H9 (cell line): ENCODE measurements around the gene AP1G2. TPM values are rescaled to one million over a fixed set of nuclear protein-coding genes. Genes with fewer than 3 reads are reported as not detected.

Source experiments
- DNase-seq: peaks from one replicate; pipeline ENCODE4 v3.0.0-alpha.2; 2017
- H2AFZ ChIP-seq: one replicate; pipeline ENCODE4 v1.6.1; 2013; ENCODE audit warnings: mild to moderate bottlenecking, low read length, control low read depth, moderate library complexity
- H2AK5ac ChIP-seq: 2 replicates; pipeline ENCODE4 v1.6.1; 2013; ENCODE audit warnings: low read length, control low read depth, mixed read lengths; ENCODE audit not compliant: insufficient read length
- H2BK120ac ChIP-seq: one replicate; pipeline ENCODE4 v1.6.1; 2013; ENCODE audit warnings: low read depth, mild to moderate bottlenecking, low read length, control low read depth, inconsistent platforms; ENCODE audit not compliant: poor library complexity, severe bottlenecking
- H2BK12ac ChIP-seq: 2 replicates; pipeline ENCODE4 v1.6.1; 2013; ENCODE audit warnings: low read length, control low read depth, mixed read lengths, low read depth; ENCODE audit not compliant: insufficient read length
- H2BK15ac ChIP-seq: 2 replicates; pipeline ENCODE4 v1.6.1; 2013; ENCODE audit warnings: low read depth, low read length, control low read depth
- H2BK20ac ChIP-seq: one replicate; pipeline ENCODE4 v1.6.1; 2013; ENCODE audit warnings: low read depth, mild to moderate bottlenecking, low read length, control low read depth, inconsistent platforms; ENCODE audit not compliant: poor library complexity, severe bottlenecking
- H2BK5ac ChIP-seq: 2 replicates; pipeline ENCODE4 v1.6.1; 2013; ENCODE audit warnings: low read length, control low read depth, mixed read lengths; ENCODE audit not compliant: insufficient read length
- H3K14ac ChIP-seq: 2 replicates; pipeline ENCODE4 v1.6.1; 2013; ENCODE audit warnings: low read length, control low read depth; ENCODE audit not compliant: insufficient read depth
- H3K18ac ChIP-seq: 2 replicates; pipeline ENCODE4 v1.6.1; 2013; ENCODE audit warnings: low read depth, mild to moderate bottlenecking, mixed read lengths, low read length, control low read depth; ENCODE audit not compliant: insufficient read length
- H3K23ac ChIP-seq: 2 replicates; pipeline ENCODE4 v1.6.1; 2013; ENCODE audit warnings: low read length, control low read depth, mixed read lengths, low read depth; ENCODE audit not compliant: insufficient read length
- H3K23me2 ChIP-seq: 2 replicates; pipeline ENCODE4 v1.6.1; 2013; ENCODE audit warnings: low read depth, mild to moderate bottlenecking, mixed read lengths, low read length, control low read depth; ENCODE audit not compliant: insufficient read length, poor library complexity, severe bottlenecking
- H3K27ac ChIP-seq: 2 replicates; pipeline ENCODE4 v1.5.1; 2013; ENCODE audit warnings: low read length, control low read depth, mixed read lengths, low read depth; ENCODE audit not compliant: insufficient read length
- H3K27me3 ChIP-seq: 2 replicates; pipeline ENCODE4 v1.6.1; 2013; ENCODE audit warnings: low read length, control low read depth, inconsistent platforms; ENCODE audit not compliant: insufficient read depth
- H3K4ac ChIP-seq: 2 replicates; pipeline ENCODE4 v1.6.1; 2013; ENCODE audit warnings: low read depth, mild to moderate bottlenecking, control low read depth, inconsistent platforms, low read length, moderate library complexity
- H3K4me1 ChIP-seq: 2 replicates; pipeline ENCODE4 v1.6.1; 2013; ENCODE audit warnings: low read length, control low read depth, inconsistent platforms; ENCODE audit not compliant: insufficient read depth
- H3K4me2 ChIP-seq: 2 replicates; pipeline ENCODE4 v1.6.1; 2013; ENCODE audit warnings: low read length, control low read depth, mixed read lengths; ENCODE audit not compliant: insufficient read length, insufficient read depth
- H3K56ac ChIP-seq: 2 replicates; pipeline ENCODE4 v1.6.1; 2013; ENCODE audit warnings: low read depth, mild to moderate bottlenecking, mixed read lengths, low read length, control low read depth; ENCODE audit not compliant: insufficient read length
- H3K79me1 ChIP-seq: 2 replicates; pipeline ENCODE4 v1.6.1; 2013; ENCODE audit warnings: low read depth, mild to moderate bottlenecking, moderate library complexity, low read length, control low read depth, inconsistent platforms; ENCODE audit not compliant: insufficient read depth, poor library complexity, severe bottlenecking
- H3K79me2 ChIP-seq: 2 replicates; pipeline ENCODE4 v1.6.1; 2013; ENCODE audit warnings: low read length, control low read depth, inconsistent platforms; ENCODE audit not compliant: insufficient read depth
- H3K9ac ChIP-seq: 2 replicates; pipeline ENCODE4 v1.6.1; 2013; ENCODE audit warnings: low read length, control low read depth, mixed read lengths; ENCODE audit not compliant: insufficient read length; ENCODE audit errors: extremely low read depth
- H3K9me3 ChIP-seq: one replicate; pipeline ENCODE4 v1.6.1; 2013; ENCODE audit warnings: low read depth, low read length, inconsistent platforms; ENCODE audit not compliant: control insufficient read depth
- H3T11ph ChIP-seq: one replicate; pipeline ENCODE4 v1.6.1; 2013; ENCODE audit warnings: mild to moderate bottlenecking, low read length, control low read depth, inconsistent platforms
- H4K20me1 ChIP-seq: one replicate; pipeline ENCODE4 v1.6.1; 2013; ENCODE audit not compliant: control insufficient read depth, insufficient read length, insufficient read depth
- H4K5ac ChIP-seq: 2 replicates; pipeline ENCODE4 v1.6.1; 2013; ENCODE audit warnings: low read depth, mild to moderate bottlenecking, mixed read lengths, low read length, control low read depth; ENCODE audit not compliant: insufficient read length
- H4K8ac ChIP-seq: replicated peaks from 2 replicates; pipeline ENCODE4 v1.6.1; 2013; ENCODE audit warnings: low read length, control low read depth, mixed read lengths, low read depth; ENCODE audit not compliant: insufficient read length
- H4K91ac ChIP-seq: 2 replicates; pipeline ENCODE4 v1.6.1; 2013; ENCODE audit warnings: low read depth, mild to moderate bottlenecking, moderate library complexity, mixed read lengths, low read length, control low read depth; ENCODE audit not compliant: insufficient read length
- H3K27ac Mint-ChIP-seq, 3 experiments: 2 replicates in 2 of 3; 3 replicates in 1 of 3; pipeline ENCODE4 v1.8.0; 2020 to 2021; ENCODE audit warnings: mixed read lengths in 3 of 3, mild to moderate bottlenecking in 1 of 3, moderate library complexity in 1 of 3
- H3K27me3 Mint-ChIP-seq: 2 replicates; pipeline ENCODE4 v1.8.0; 2021; ENCODE audit warnings: low read depth, mild to moderate bottlenecking, moderate library complexity, mixed read lengths
- H3K36me3 Mint-ChIP-seq, 3 experiments: 2 replicates in 2 of 3; 3 replicates in 1 of 3; pipeline ENCODE4 v1.8.0; 2020 to 2021; ENCODE audit warnings: low read depth in 3 of 3, mixed read lengths in 3 of 3; ENCODE audit not compliant: insufficient read depth in 1 of 3
- H3K4me1 Mint-ChIP-seq, 2 experiments: 2 replicates each; pipeline ENCODE4 v1.8.0; 2020; ENCODE audit warnings: mixed read lengths in 2 of 2
- H3K4me3 Mint-ChIP-seq, 2 experiments: 2 replicates in 1 of 2; 3 replicates in 1 of 2; pipeline ENCODE4 v1.8.0; 2020 to 2021; ENCODE audit warnings: mild to moderate bottlenecking in 2 of 2, mixed read lengths in 2 of 2, moderate library complexity in 1 of 2
- H3K9me3 Mint-ChIP-seq, 2 experiments: 2 replicates in 1 of 2; 3 replicates in 1 of 2; pipeline ENCODE4 v1.8.0; 2020; ENCODE audit warnings: mild to moderate bottlenecking in 2 of 2, mixed read lengths in 2 of 2, moderate library complexity in 1 of 2
- WGBS: extraction: QIAGEN DNeasy Blood & Tissue Kit; methylation state at CpG from one replicate; pipeline ENCODE4 v1.1.7; 2013; ENCODE audit warnings: missing lambda C conversion rate, low lambda C conversion rate, mixed read lengths; ENCODE audit not compliant: insufficient read length; ENCODE audit errors: extremely low coverage; 5-methylcytosine and 5-hydroxymethylcytosine counted together
- total RNA-seq: library from RNA; stranded (reverse); gene quantifications from 2 replicates; pipeline ENCODE4 v1.2.1, GENCODE V29; 2021
- TF ChIP-seq, protein P1 (sequence below): fragments of 200-600 bp; sonication (generic); conservative IDR thresholded peaks from 3 replicates; pipeline ENCODE4 v1.8.0; 2021; ENCODE audit warnings: antibody characterized with exemption, mild to moderate bottlenecking

The AP1G2 gene
- total RNA-seq, 1 experiment from 2014 or later, result 107 TPM

- H3K27me3 ChIP-seq, result peaks cover 7% of the 10 kb centered on the region; the same call in 1 of the 2 replicates
- TF ChIP-seq, protein P1, sequence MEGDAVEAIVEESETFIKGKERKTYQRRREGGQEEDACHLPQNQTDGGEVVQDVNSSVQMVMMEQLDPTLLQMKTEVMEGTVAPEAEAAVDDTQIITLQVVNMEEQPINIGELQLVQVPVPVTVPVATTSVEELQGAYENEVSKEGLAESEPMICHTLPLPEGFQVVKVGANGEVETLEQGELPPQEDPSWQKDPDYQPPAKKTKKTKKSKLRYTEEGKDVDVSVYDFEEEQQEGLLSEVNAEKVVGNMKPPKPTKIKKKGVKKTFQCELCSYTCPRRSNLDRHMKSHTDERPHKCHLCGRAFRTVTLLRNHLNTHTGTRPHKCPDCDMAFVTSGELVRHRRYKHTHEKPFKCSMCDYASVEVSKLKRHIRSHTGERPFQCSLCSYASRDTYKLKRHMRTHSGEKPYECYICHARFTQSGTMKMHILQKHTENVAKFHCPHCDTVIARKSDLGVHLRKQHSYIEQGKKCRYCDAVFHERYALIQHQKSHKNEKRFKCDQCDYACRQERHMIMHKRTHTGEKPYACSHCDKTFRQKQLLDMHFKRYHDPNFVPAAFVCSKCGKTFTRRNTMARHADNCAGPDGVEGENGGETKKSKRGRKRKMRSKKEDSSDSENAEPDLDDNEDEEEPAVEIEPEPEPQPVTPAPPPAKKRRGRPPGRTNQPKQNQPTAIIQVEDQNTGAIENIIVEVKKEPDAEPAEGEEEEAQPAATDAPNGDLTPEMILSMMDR, result no peak
- WGBS, result no CpG with 5 or more reads among the region's 18 CpGs
Observed at GRCh38 chr14:23578560-23579310, 11.1 kb upstream of the AP1G2 start, which contains the start of gene JPH4. Gene JPH4, minus strand, starts transcription at chr14:23578790. Its CDS starts 1,337 bp downstream, at chr14:23577453.

More at GRCh38 chr14:23578560-23579310, 11.1 kb upstream of the AP1G2 start, which contains the start of gene JPH4:
- H3K23ac ChIP-seq, result no peak within 1 kb of the TSS
- no peaks in the 10 kb centered on the region for H3K79me1 ChIP-seq
- H3K4me2 ChIP-seq, result peak within 1 kb of the TSS; percentile 88
- Mint-ChIP-seq H3K36me3 (peaks cover 0 to 16% (median 9%) of the 10 kb centered on the region in 3 experiments; a peak in 5 of 7 replicates), H3K4me1 (peaks cover 17 to 37% of the 10 kb centered on the region in 2 experiments), H3K9me3 (no peaks in the 10 kb centered on the region; a peak in 1 of 5 replicates), H3K27me3 (peaks cover 66% of the 10 kb centered on the region), H3K4me3 (peak within 1 kb of the TSS; percentile 57 to 93), H3K27ac (peak within 1 kb of the TSS in 2 of 3 experiments; percentile 88 to 92; a peak in 5 of 7 replicates)
- no peaks in the 10 kb centered on the region for H3K9me3 ChIP-seq
- no peak within 1 kb of the TSS for H3K18ac ChIP-seq
- no peak within 1 kb of the TSS for H3K4ac ChIP-seq
- H3K27ac ChIP-seq, result no peak within 1 kb of the TSS
- H2BK20ac ChIP-seq, result no peak within 1 kb of the TSS
- H3T11ph ChIP-seq, result no peak within 1 kb of the TSS
- H2BK120ac ChIP-seq, result no peak within 1 kb of the TSS
- H2AFZ ChIP-seq, result no peak within 1 kb of the TSS
- no peak within 1 kb of the TSS for H4K8ac ChIP-seq
- H4K5ac ChIP-seq, result no peak within 1 kb of the TSS
- H4K91ac ChIP-seq, result no peak within 1 kb of the TSS
- H2AK5ac ChIP-seq, result no peak within 1 kb of the TSS
- no peak within 1 kb of the TSS for H3K56ac ChIP-seq
- DNase-seq, result peak; percentile 68
- H3K23me2 ChIP-seq, result peaks cover 33% of the 10 kb centered on the region
- peaks cover 3% of the 10 kb centered on the region; the same call in 1 of the 2 replicates for H3K4me1 ChIP-seq
- no peak within 1 kb of the TSS for H2BK5ac ChIP-seq
- H2BK12ac ChIP-seq, result no peak within 1 kb of the TSS
- H2BK15ac ChIP-seq, result no peak within 1 kb of the TSS
- H3K9ac ChIP-seq, result no peak within 1 kb of the TSS
- H4K20me1 ChIP-seq, result no peaks in the 10 kb centered on the region
- H3K14ac ChIP-seq, result no peak within 1 kb of the TSS
- H3K79me2 ChIP-seq, result no peaks in the 10 kb centered on the region
